PFSK-1 (cell line): Measurements from ENCODE around the gene SLC5A9.

Experiments
- FOXP2 ChIP-seq: optimal IDR thresholded peaks from 2 replicates; pipeline ENCODE3; 2011; ENCODE audit warnings: borderline replicate concordance, control low read depth, inconsistent platforms; ENCODE audit not compliant: insufficient read depth; ENCODE audit errors: extremely low read length, extremely low read depth
- POLR2AphosphoS5 ChIP-seq: IDR thresholded peaks from 2 replicates; pipeline ENCODE4 v1.6.1; 2012; ENCODE audit warnings: low read depth, mild to moderate bottlenecking, control low read depth, low read length, moderate library complexity
- REST ChIP-seq, 2 experiments: IDR thresholded peaks; 2 replicates each; pipeline versions ENCODE4 v1.6.1 to v1.8.0; 2011 to 2012; ENCODE audit warnings: low read depth in 2 of 2, low read length in 2 of 2, control low read depth in 1 of 2, inconsistent platforms in 1 of 2, mild to moderate bottlenecking in 1 of 2, moderate library complexity in 1 of 2; ENCODE audit not compliant: insufficient read depth in 1 of 2
- SIN3A ChIP-seq: IDR thresholded peaks from 2 replicates; pipeline ENCODE4 v1.6.1; 2012; ENCODE audit warnings: mild to moderate bottlenecking, low read length, moderate library complexity, borderline replicate concordance; ENCODE audit not compliant: insufficient read depth
- TAF1 ChIP-seq: IDR thresholded peaks from 2 replicates; pipeline ENCODE4 v1.6.1; 2012; ENCODE audit warnings: low read length, control low read depth, borderline replicate concordance; ENCODE audit not compliant: insufficient read depth

Gene SLC5A9

DNA sequence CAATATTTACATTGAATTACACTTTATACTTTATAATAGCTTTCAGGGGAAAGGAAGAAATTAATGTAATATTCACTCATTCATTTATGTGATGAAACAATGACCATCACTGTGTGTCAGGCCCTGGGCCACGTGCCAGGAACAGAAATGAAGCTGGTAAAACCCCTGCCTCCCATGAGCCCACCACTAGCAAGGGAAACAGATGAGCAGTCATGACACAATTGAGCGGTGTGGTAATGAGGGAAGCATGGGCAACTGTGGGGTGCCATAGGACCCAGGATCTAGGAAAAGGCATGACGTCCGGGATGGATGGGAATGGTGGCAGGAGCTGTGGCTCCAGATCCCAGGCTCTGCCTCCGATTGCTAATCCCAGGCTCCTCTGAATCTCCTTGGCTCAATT is 17.0 kb upstream of the SLC5A9 start:
- TF ChIP-seq SIN3A: no peak
- no peak for TF ChIP-seq REST (IDR thresholded peaks at IDR 0.05; ENCODE audit: insufficient read depth in 1 of 2, low read depth in 2 of 2, low read length in 2 of 2)
- TF ChIP-seq TAF1: no peak
- no peak for TF ChIP-seq FOXP2
- TF ChIP-seq POLR2AphosphoS5: no peak

- no peak for TF ChIP-seq REST (IDR thresholded peaks at IDR 0.05; ENCODE audit: insufficient read depth in 1 of 2, low read depth in 2 of 2, low read length in 2 of 2)
- TF ChIP-seq POLR2AphosphoS5: no peak
- TF ChIP-seq SIN3A: no peak
Measured at GRCh38 chr1:48206371-48206770, 16.1 kb upstream of the SLC5A9 start.

GRCh38 chr1:48207131-48207530 is 15.4 kb upstream of the SLC5A9 start:
- TF ChIP-seq REST (IDR thresholded peaks at IDR 0.05; ENCODE audit: insufficient read depth in 1 of 2, low read depth in 2 of 2, low read length in 2 of 2) (no peak), SIN3A (no peak), FOXP2 (no peak), POLR2AphosphoS5 (no peak), TAF1 (no peak)

DNA sequence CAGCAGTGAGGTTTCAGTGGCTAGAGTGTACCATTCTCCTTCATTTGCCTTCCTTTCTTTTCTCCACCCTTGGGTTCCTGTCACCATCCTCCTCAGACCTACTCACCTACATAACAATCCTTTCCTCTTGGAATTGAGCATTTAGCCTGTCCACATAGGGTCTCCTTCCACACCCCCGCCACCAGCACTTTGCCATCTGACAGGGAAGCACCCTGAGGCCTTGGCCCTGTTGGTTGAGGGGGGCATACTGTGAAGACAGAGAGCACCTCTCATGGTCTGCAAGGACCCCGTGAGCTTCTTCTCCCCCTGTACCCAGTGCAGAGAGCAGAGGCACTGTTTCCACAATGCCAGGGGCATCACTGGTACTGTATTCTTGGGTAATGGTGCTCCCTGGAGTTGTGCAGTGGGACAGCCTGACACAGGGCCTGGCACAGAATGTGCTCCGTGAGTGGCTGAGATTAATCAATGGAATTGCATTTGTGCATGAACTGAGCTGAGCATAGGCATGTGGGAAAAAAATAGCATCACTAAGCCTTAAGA is 14.9 kb upstream of the SLC5A9 start:
- TF ChIP-seq FOXP2 (no peak), TAF1 (no peak), REST (IDR thresholded peaks at IDR 0.05; ENCODE audit: insufficient read depth in 1 of 2, low read depth in 2 of 2, low read length in 2 of 2) (no peak)

DNA sequence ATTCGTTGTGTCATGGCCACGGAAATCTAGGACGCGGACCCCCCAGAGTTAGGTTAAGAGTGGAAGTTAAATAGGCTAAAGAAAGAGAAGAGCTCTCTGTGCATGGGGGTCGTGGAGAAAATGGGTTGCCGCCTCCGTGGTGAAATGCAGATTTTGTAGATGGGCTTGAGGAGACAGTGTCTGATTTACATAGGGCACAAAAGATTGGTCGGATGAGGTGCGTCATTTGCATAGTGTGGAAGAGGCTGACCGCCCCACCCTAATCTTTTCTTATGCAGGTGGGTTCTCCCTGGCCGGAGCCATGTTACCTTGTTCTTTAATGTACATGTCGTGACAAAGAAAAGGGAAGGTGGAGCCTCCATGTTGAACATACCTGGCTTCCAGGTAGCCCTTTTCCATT is 14.3 kb upstream of the SLC5A9 start:
- no peak for TF ChIP-seq SIN3A
- no peak for TF ChIP-seq FOXP2
- TF ChIP-seq REST (IDR thresholded peaks at IDR 0.05; ENCODE audit: insufficient read depth in 1 of 2, low read depth in 2 of 2, low read length in 2 of 2): no peak
- TF ChIP-seq TAF1: no peak
- no peak for TF ChIP-seq POLR2AphosphoS5
